HCT116 (cell line): ENCODE measurements around the gene CREB3. TPM values are rescaled to one million over a fixed set of nuclear protein-coding genes. Genes with fewer than 3 reads are reported as not detected.

Source experiments
- ATAC-seq: fragments of 200-7000 bp; cut with Tn5 transposase; 2 replicates; pipeline ENCODE4 v1.9.1; 2020; ENCODE audit warnings: mild to moderate bottlenecking, moderate library complexity
- BruUV-seq: library from RNA; stranded (reverse); fragments of 400-500 nt; replicated peaks from 2 replicates; lab custom pipeline; 2021; lab: Mats Ljungman, UMichigan
- CTCF ChIA-PET: fragments of 300-600 bp; sonication (Branson Sonifier 250); formaldehyde crosslinking; loops from one replicate; lab custom pipeline; 2021; ENCODE audit warnings: antibody characterized with exemption; lab: Charles Lee
- POLR2A ChIA-PET: fragments of 300-600, 350-600 bp; sonication (Branson Sonifier 250); formaldehyde crosslinking; loops from one replicate; lab custom pipeline; 2021; ENCODE audit warnings: antibody characterized with exemption; lab: Charles Lee
- RAD21 ChIA-PET, 2 experiments: fragments of 300-600 bp; sonication (Branson Sonifier 250); formaldehyde crosslinking; loops; one replicate each; lab custom pipeline; 2023; ENCODE audit warnings: low total read pairs in 2 of 2; ENCODE audit not compliant: uncharacterized antibody in 2 of 2, unreplicated experiment in 2 of 2, low non-redundant PET in 1 of 2; lab: Charles Lee
- DNase-seq: peaks from one replicate; pipeline ENCODE4 v3.0.0-alpha.2; 2010; ENCODE audit warnings: low read depth, low spot score
- H2AFZ ChIP-seq: fragments of 200-600 bp; shearing (Covaris generic), sonication (generic); 2 replicates; pipeline ENCODE4 v1.6.1; 2017; ENCODE audit warnings: low read depth, mixed run types, mixed read lengths, antibody characterized with exemption, low read length; ENCODE audit not compliant: poor library complexity, severe bottlenecking
- H3K27ac ChIP-seq: 2 replicates; pipeline ENCODE4 v1.5.1; 2012; ENCODE audit warnings: low read depth, low read length
- H3K27me3 ChIP-seq: fragments of 200-600 bp; sonication (generic); 2 replicates; pipeline ENCODE4 v1.6.1; 2016; ENCODE audit warnings: mixed run types, low read length, mixed read lengths; ENCODE audit not compliant: insufficient read depth
- H3K36me3 ChIP-seq, 2 experiments: fragments of 200-500 bp in 1 of 2; fragments of 200-600 bp in 1 of 2; sonication (Bioruptor generic) in 1 of 2; sonication (generic) in 1 of 2; 2 replicates each; pipeline versions ENCODE4 v1.5.1 to v1.6.1; 2014 to 2016; ENCODE audit warnings: low read length in 2 of 2, inconsistent platforms in 1 of 2, mixed read lengths in 1 of 2, mixed run types in 1 of 2; ENCODE audit not compliant: insufficient read depth in 2 of 2, control insufficient read depth in 1 of 2
- H3K4me1 ChIP-seq, 2 experiments: fragments of 200-600 bp in 1 of 2; sonication (generic) in 1 of 2; 2 replicates each; pipeline versions ENCODE4 v1.5.1 to v1.6.1; 2012 to 2017; ENCODE audit warnings: low read length in 2 of 2, inconsistent platforms in 1 of 2, mild to moderate bottlenecking in 1 of 2, mixed read lengths in 1 of 2, mixed run types in 1 of 2, moderate library complexity in 1 of 2; ENCODE audit not compliant: insufficient read depth in 2 of 2, control insufficient read depth in 1 of 2
- H3K4me2 ChIP-seq: fragments of 200-600 bp; sonication (generic); 2 replicates; pipeline ENCODE4 v1.6.1; 2017; ENCODE audit warnings: mixed run types, low read length, mixed read lengths
- H3K4me3 ChIP-seq, 2 experiments: fragments of 200-600 bp in 1 of 2; sonication (generic) in 1 of 2; replicated peaks in 1 of 2; 2 replicates each; pipeline ENCODE4 v1.5.1; 2011 to 2016; ENCODE audit warnings: low read length in 2 of 2, control low read depth in 1 of 2, low read depth in 1 of 2, mild to moderate bottlenecking in 1 of 2, mixed read lengths in 1 of 2, mixed run types in 1 of 2
- H3K79me2 ChIP-seq: fragments of 200-600 bp; sonication (generic); 2 replicates; pipeline ENCODE4 v1.6.1; 2017; ENCODE audit warnings: mild to moderate bottlenecking, mixed run types, low read length, moderate library complexity, mixed read lengths; ENCODE audit not compliant: insufficient read depth
- H3K9ac ChIP-seq: fragments of 200-600 bp; sonication (generic); 2 replicates; pipeline ENCODE4 v1.6.1; 2016; ENCODE audit warnings: low read length, mixed read lengths
- H3K9me2 ChIP-seq: fragments of 200-600 bp; sonication (generic), shearing (Covaris generic); 2 replicates; pipeline ENCODE4 v1.6.1; 2017; ENCODE audit warnings: mixed run types, mild to moderate bottlenecking, moderate library complexity; ENCODE audit not compliant: insufficient read depth
- H3K9me3 ChIP-seq, 2 experiments: fragments of 200-500 bp in 1 of 2; fragments of 200-600 bp in 1 of 2; sonication (Bioruptor generic) in 1 of 2; sonication (generic) in 1 of 2; 2 replicates each; pipeline ENCODE4 v1.6.1; 2014 to 2017; ENCODE audit warnings: low read length in 2 of 2, mixed read lengths in 2 of 2, inconsistent platforms in 1 of 2, low read depth in 1 of 2, mild to moderate bottlenecking in 1 of 2, mixed run types in 1 of 2, moderate library complexity in 1 of 2; ENCODE audit not compliant: control insufficient read depth in 1 of 2, insufficient read depth in 1 of 2
- H4K20me1 ChIP-seq: fragments of 200-600 bp; sonication (generic), shearing (Covaris generic); 2 replicates; pipeline ENCODE4 v1.6.1; 2017; ENCODE audit warnings: mixed run types, mild to moderate bottlenecking, moderate library complexity; ENCODE audit not compliant: insufficient read depth
- ATF3 ChIP-seq: IDR thresholded peaks from 2 replicates; pipeline ENCODE4 v1.6.1; 2012
- CBX3 ChIP-seq: IDR thresholded peaks from 2 replicates; pipeline ENCODE4 v1.6.1; 2012; ENCODE audit warnings: low read depth
- CEBPB ChIP-seq: IDR thresholded peaks from 2 replicates; pipeline ENCODE4 v1.6.1; 2012; ENCODE audit warnings: low read depth
- CTCF ChIP-seq, 3 experiments: fragments of 200-600 bp in 1 of 3; sonication (generic) in 1 of 3; IDR thresholded peaks in 2 of 3; conservative IDR thresholded peaks in 1 of 3; 2 replicates each; pipeline ENCODE4 v1.5.1; 2012 to 2017; ENCODE audit warnings: low read depth in 2 of 3, low read length in 2 of 3, antibody characterized with exemption in 1 of 3, borderline replicate concordance in 1 of 3, control low read depth in 1 of 3, mild to moderate bottlenecking in 1 of 3, mixed read lengths in 1 of 3, mixed run types in 1 of 3, moderate library complexity in 1 of 3; ENCODE audit not compliant: insufficient read depth in 1 of 3
- EGR1 ChIP-seq: IDR thresholded peaks from 2 replicates; pipeline ENCODE4 v1.6.1; 2012; ENCODE audit warnings: low read depth
- EZH2 ChIP-seq: fragments of 200-600 bp; sonication (generic); IDR thresholded peaks from 2 replicates; pipeline ENCODE4 v1.6.1; 2017; ENCODE audit warnings: antibody characterized with exemption, mixed run types
- EZH2phosphoT487 ChIP-seq: fragments of 200-600 bp; IDR thresholded peaks from 2 replicates; pipeline ENCODE4 v1.6.1; 2018; ENCODE audit warnings: antibody characterized with exemption, borderline replicate concordance
- FOSL1 ChIP-seq: IDR thresholded peaks from 2 replicates; pipeline ENCODE4 v1.6.1; 2012; ENCODE audit warnings: low read depth
- JUND ChIP-seq: IDR thresholded peaks from 2 replicates; pipeline ENCODE4 v1.6.1; 2012
- MAX ChIP-seq: IDR thresholded peaks from 2 replicates; pipeline ENCODE4 v1.6.1; 2012
- POLR2A ChIP-seq: IDR thresholded peaks from 2 replicates; pipeline ENCODE4 v1.7.0; 2011; ENCODE audit warnings: borderline replicate concordance; ENCODE audit not compliant: insufficient read depth, insufficient read length; ENCODE audit errors: extremely low read depth
- RAD21 ChIP-seq: IDR thresholded peaks from 2 replicates; pipeline ENCODE4 v1.6.1; 2012; ENCODE audit warnings: low read depth, mild to moderate bottlenecking
- REST ChIP-seq: IDR thresholded peaks from 2 replicates; pipeline ENCODE4 v1.6.1; 2012; ENCODE audit warnings: low read depth
- SP1 ChIP-seq: IDR thresholded peaks from 2 replicates; pipeline ENCODE4 v1.6.1; 2012; ENCODE audit warnings: low read depth
- SRF ChIP-seq: IDR thresholded peaks from 2 replicates; pipeline ENCODE4 v1.6.1; 2012; ENCODE audit warnings: low read depth
- TCF7L2 ChIP-seq: IDR thresholded peaks from 2 replicates; pipeline ENCODE4 v1.7.0; 2011; ENCODE audit warnings: borderline replicate concordance, inconsistent platforms; ENCODE audit not compliant: insufficient read depth, insufficient read length; ENCODE audit errors: extremely low read depth
- ZBTB33 ChIP-seq: IDR thresholded peaks from 2 replicates; pipeline ENCODE4 v1.6.1; 2011; ENCODE audit warnings: mild to moderate bottlenecking, low read length, moderate library complexity; ENCODE audit not compliant: insufficient replicate concordance; ENCODE audit errors: extremely low read depth
- ZNF274 ChIP-seq: fragments of 200-500 bp; sonication (Bioruptor generic); IDR thresholded peaks from 2 replicates; pipeline ENCODE4 v1.6.1; 2014; ENCODE audit warnings: mild to moderate bottlenecking, low read depth, low read length, inconsistent platforms
- intact Hi-C: fragments of 100-400 bp; cut with micrococcal nuclease; formaldehyde crosslinking; loops from 2 replicates; pipeline ENCODE4 v1.10.0; 2022
- total RNA-seq: library from RNA; stranded (reverse); gene quantifications from one replicate; pipeline ENCODE4 v1.2.1, GENCODE V29; 2021; ENCODE audit not compliant: unreplicated experiment

CREB3 gene
- total RNA-seq, 1 experiment from 2014 or later: 22.3 TPM

GRCh38 chr9:35718721-35719511 lies 13.6 kb upstream of the CREB3 start:
- no peak for ATAC-seq
- Histone ChIP-seq H3K9me2 (no peaks in the 10 kb centered on the region), H3K27me3 (no peaks in the 10 kb centered on the region), H3K27ac (no peak overlapping the region), H3K79me2 (no peaks in the 10 kb centered on the region), H4K20me1 (no peaks in the 10 kb centered on the region), H2AFZ (no peak overlapping the region), H3K4me2 (no peak overlapping the region), H3K36me3 (peaks cover 77 to 81% of the 10 kb centered on the region in 2 experiments), H3K4me1 (no peaks in the 10 kb centered on the region), H3K9ac (no peak overlapping the region), H3K9me3 (no peaks in the 10 kb centered on the region), H3K4me3 (no peak overlapping the region)
- no TSS peak for BruUV-seq
- ChIA-PET RAD21 (no interaction called here), POLR2A (no interaction called here), CTCF (no interaction called here)
- intact Hi-C loops: no loop called here
- DNase-seq: no peak
- TF ChIP-seq ATF3 (no peak), SRF (no peak), CTCF (IDR thresholded peaks at IDR 0.05 in 2 of 3, conservative IDR thresholded peaks at IDR 0.05 in 1 of 3; ENCODE audit: borderline replicate concordance in 1 of 3, insufficient read depth in 1 of 3, low read depth in 2 of 3, low read length in 2 of 3) (no peak), RAD21 (no peak), SP1 (no peak), TCF7L2 (no peak), ZNF274 (no peak), EGR1 (no peak), MAX (no peak), EZH2phosphoT487 (no peak), POLR2A (no peak), REST (no peak), FOSL1 (no peak), ZBTB33 (no peak), JUND (no peak), CBX3 (no peak), CEBPB (no peak), EZH2 (no peak)
